Heart right ventricle (tissue), 16 donors: ENCODE results near the gene SLC39A1. TPM values are rescaled to one million over a fixed set of nuclear protein-coding genes. Genes with fewer than 3 reads are reported as not detected.

Source experiments
- ATAC-seq, 8 donors: fragments of 200-7000 bp; cut with Tn5 transposase; one replicate each; pipeline ENCODE4 v1.9.1; 2020; ENCODE audit warnings: mild to moderate bottlenecking in 8 of 8, moderate library complexity in 8 of 8, moderate number of reproducible peaks in 1 of 8
- DNase-seq, 2 donors: peaks; one replicate each; pipeline ENCODE4 v3.0.0-alpha.2; 2020
- H3K27ac ChIP-seq, 10 donors: fragments of 200-600 bp; sonication (generic) in 2 of 10; one replicate each; pipeline versions ENCODE4 v1.5.0 to v1.8.0; 2020 to 2022; ENCODE audit warnings: mild to moderate bottlenecking in 3 of 10
- H3K27me3 ChIP-seq, 7 donors: fragments of 200-600 bp; one replicate each; pipeline ENCODE4 v1.8.0; 2021 to 2022; ENCODE audit warnings: mild to moderate bottlenecking in 2 of 7
- H3K36me3 ChIP-seq, 9 donors: fragments of 200-600 bp; sonication (generic) in 1 of 9; one replicate each; pipeline versions ENCODE4 v1.5.0 to v1.8.0; 2020 to 2022; ENCODE audit warnings: mild to moderate bottlenecking in 2 of 9
- H3K4me1 ChIP-seq, 9 donors: fragments of 200-600 bp; sonication (generic) in 1 of 9; one replicate each; pipeline versions ENCODE4 v1.5.0 to v1.8.0; 2020 to 2022; ENCODE audit warnings: mild to moderate bottlenecking in 4 of 9
- H3K4me3 ChIP-seq, 10 donors: fragments of 200-600 bp; sonication (generic) in 2 of 10; one replicate each; pipeline versions ENCODE4 v1.5.0 to v1.8.0; 2020 to 2022; ENCODE audit warnings: mild to moderate bottlenecking in 7 of 10, moderate library complexity in 2 of 10
- H3K9me3 ChIP-seq, 11 donors: fragments of 200-600 bp in 10 of 11; sonication (generic) in 2 of 11; one replicate each; pipeline versions ENCODE4 v1.5.0 to v1.8.0; 2013 to 2022; ENCODE audit warnings: mild to moderate bottlenecking in 2 of 11, control low read depth in 1 of 11, moderate library complexity in 1 of 11
- CTCF ChIP-seq, 9 donors: fragments of 200-600 bp; sonication (generic) in 2 of 9; IDR thresholded peaks; one replicate each; pipeline versions ENCODE4 v1.5.0 to v1.8.0; 2021 to 2022; ENCODE audit warnings: antibody characterized with exemption in 9 of 9, mild to moderate bottlenecking in 5 of 9, moderate library complexity in 1 of 9
- whole genome bisulfite sequencing, 2 donors: extraction: QIAGEN DNeasy Blood & Tissue Kit; methylation state at CpG; one replicate each; pipeline ENCODE4 v1.1.7; 2013; ENCODE audit warnings: inconsistent platforms in 1 of 2; 5-methylcytosine and 5-hydroxymethylcytosine counted together
- intact Hi-C, 10 donors: fragments of 100-400 bp; cut with DNase I; formaldehyde crosslinking; loops; one replicate each; pipeline versions ENCODE4 v1.11.1 to v1.14.2; 2022
- polyA plus RNA-seq, 2 donors: library from polyadenylated mRNA; stranded (reverse); fragments of 200-250 nt; gene quantifications; one replicate each; pipeline ENCODE4 v1.2.3, GENCODE V29; 2013
- total RNA-seq, 10 donors: library from RNA; stranded (reverse); fragmentation: NEBNext Ultra II Directional in 3 of 10; extraction: Animal tissue kit (Norgen Biotek cat#: 25700) in 3 of 10; gene quantifications; one replicate each; pipeline versions ENCODE4 v1.2.1 to v1.2.4, GENCODE V29; 2021 to 2023
- donor health status: Arrhythmogenic right ventricular cardiomyopathy.
- donor health status: ischemic (EF 13 %, LVEDD 7.1; RV severe dilation, severe dysfunction).
- donor health status: healthy with polysubstance abuse.
- donor health status: DM: no; HTN: yes; CAD: no.
- donor health status: DM: no; HTN: no; CAD: no.
- donor health status: ischemic (EF 25% LVEDD 6.9; RV normal size, moderate dysfunction).
- donor health status: ischemic (EF 25% LVEDD 5.7; RV mildly dilated, moderate dysfunction).
- donor health status: healthy.
- donor health status: DM: yes; HTN: yes; CAD: no.
- donor health status: Ischemic cardiomyopathy.
- donor health status: ischemic (EF 35%, LVEDD 5.7; RV mildly dilated, moderate dysfunction).
- donor health status: nonischemic (EF 11% LVEDD 7.7; RV severe dilation, severe dysfunction).
- donor health status: DM: yes; HTN: yes; CAD: no.
- donor health status: PGD.
- donor health status: ischemic (EF 29% LVEDD 5.4; RV normal size, mild dysfunction).
- donor health status: nonischemic (EF 23%, LVEDD 6.1; RV moderate dilation, normal function).

SLC39A1 gene
- total and polyA plus RNA-seq, 12 donors: 24.6 to 102 (median 34.3) TPM

- Histone ChIP-seq H3K27me3 (no peaks in the 10 kb centered on the region), H3K9me3 (no peaks in the 10 kb centered on the region), H3K27ac (peak overlapping the region; percentile 82 to 94 (median 90)), H3K4me3 (peak overlapping the region; percentile 62 to 93 (median 72)), H3K4me1 (peaks cover 12 to 56% (median 44%) of the 10 kb centered on the region in 9 donors), H3K36me3 (peaks cover 0 to 27% (median 0%) of the 10 kb centered on the region in 9 donors)
- TF ChIP-seq CTCF (IDR thresholded peaks at IDR 0.05): peak in 3 of 9 donors; percentile 25 to 38 (median 34)
- ATAC-seq (peak in 7 of 8 donors; percentile 5 to 60 (median 25)), DNase-seq (peak; percentile 47 to 48)
- 0 to 1% methylated on average over 48 to 81 of the region's 86 CpGs for WGBS, 2 donors
- intact Hi-C loops: loop anchor here in 5 of 10 donors (2.0 to 5.0 kb wide), 5 partner anchors 22 to 125 kb away; no protein-coding TSS in a partner anchor
These were observed 41.0 kb downstream of the SLC39A1 start for GRCh38 chr1:153922076-153922971.

- intact Hi-C loops: loop anchor here in 5 of 10 donors (2.0 to 5.0 kb wide), 5 partner anchors 23 to 124 kb away; no protein-coding TSS in a partner anchor
- peaks cover 0 to 27% (median 0%) of the 10 kb centered on the region in 9 donors for H3K36me3 ChIP-seq
- peaks cover 12 to 61% (median 44%) of the 10 kb centered on the region in 9 donors for H3K4me1 ChIP-seq
- H3K9me3 ChIP-seq: no peaks in the 10 kb centered on the region
- no peak for ATAC-seq
- WGBS, 2 donors: 2 to 6% methylated on average over 10 of the region's 10 CpGs
- peak overlapping the region; percentile 62 to 93 (median 72) for H3K4me3 ChIP-seq
- H3K27ac ChIP-seq: peak overlapping the region in 9 of 10 donors; percentile 82 to 94 (median 91)
- DNase-seq: no peak
- TF ChIP-seq CTCF (IDR thresholded peaks at IDR 0.05): no peak
- H3K27me3 ChIP-seq: no peaks in the 10 kb centered on the region
These were observed 41.6 kb downstream of the SLC39A1 start for GRCh38 chr1:153921803-153922075.

- peaks cover 0 to 32% (median 0%) of the 10 kb centered on the region in 9 donors for H3K36me3 ChIP-seq
- H3K4me1 ChIP-seq: peaks cover 12 to 66% (median 44%) of the 10 kb centered on the region in 9 donors
- 27 to 29% methylated on average over 3 of the region's 3 CpGs for WGBS, 2 donors
- peak overlapping the region in 8 of 10 donors; percentile 31 to 94 (median 92) for H3K27ac ChIP-seq
- peak overlapping the region; percentile 62 to 93 (median 72) for H3K4me3 ChIP-seq
- DNase-seq: no peak
- H3K9me3 ChIP-seq: no peaks in the 10 kb centered on the region
- H3K27me3 ChIP-seq: no peaks in the 10 kb centered on the region
- intact Hi-C loops: loop anchor here in 4 of 10 donors (5.0 kb wide), 4 partner anchors 39 to 124 kb away; no protein-coding TSS in a partner anchor
- no peak for ATAC-seq
- no peak for TF ChIP-seq CTCF (IDR thresholded peaks at IDR 0.05)
These were observed 42.1 kb downstream of the SLC39A1 start for GRCh38 chr1:153921080-153921802.
